ENCODE measurements around the gene CHADL.

CHADL gene

GRCh38 chr22:41284465-41284864 lies 43.7 kb upstream of the CHADL start:
- Histone ChIP-seq H4K20me1 (ENCODE audit: insufficient read depth, low read length) (no peaks in the 10 kb centered on the region), H3K9ac (ENCODE audit: low read length) (no peak overlapping the region), H3K79me2 (ENCODE audit: low read length) (peaks cover 57% of the 10 kb centered on the region), H3F3A (ENCODE audit: insufficient read depth, low read length) (peaks cover 20% of the 10 kb centered on the region), H3K4me1 (ENCODE audit: low read length) (peaks cover 8% of the 10 kb centered on the region), H3K36me3 (replicated peaks; ENCODE audit: insufficient read depth, low read length) (no peaks in the 10 kb centered on the region), H2AFZ (ENCODE audit: low read length) (no peak overlapping the region), H3K27me3 (replicated peaks; ENCODE audit: insufficient read depth, low read length) (no peaks in the 10 kb centered on the region), H3K27ac (ENCODE audit: low read length) (no peak overlapping the region), H3K9me3 (replicated peaks; ENCODE audit: insufficient read depth, low read length) (no peaks in the 10 kb centered on the region), H3K9me2 (replicated peaks; ENCODE audit: insufficient read depth, low read length) (no peaks in the 10 kb centered on the region), H3K4me2 (ENCODE audit: low read depth, low read length) (peak overlapping the region; percentile 68; the same call in 1 of the 2 replicates), H3K4me3 (ENCODE audit: low read length) (no peak overlapping the region)
- no peak for DNase-seq
- no peak for TF ChIP-seq EZH2phosphoT487 (IDR thresholded peaks at IDR 0.05; ENCODE audit: low read length)
- TF ChIP-seq, protein P1, sequence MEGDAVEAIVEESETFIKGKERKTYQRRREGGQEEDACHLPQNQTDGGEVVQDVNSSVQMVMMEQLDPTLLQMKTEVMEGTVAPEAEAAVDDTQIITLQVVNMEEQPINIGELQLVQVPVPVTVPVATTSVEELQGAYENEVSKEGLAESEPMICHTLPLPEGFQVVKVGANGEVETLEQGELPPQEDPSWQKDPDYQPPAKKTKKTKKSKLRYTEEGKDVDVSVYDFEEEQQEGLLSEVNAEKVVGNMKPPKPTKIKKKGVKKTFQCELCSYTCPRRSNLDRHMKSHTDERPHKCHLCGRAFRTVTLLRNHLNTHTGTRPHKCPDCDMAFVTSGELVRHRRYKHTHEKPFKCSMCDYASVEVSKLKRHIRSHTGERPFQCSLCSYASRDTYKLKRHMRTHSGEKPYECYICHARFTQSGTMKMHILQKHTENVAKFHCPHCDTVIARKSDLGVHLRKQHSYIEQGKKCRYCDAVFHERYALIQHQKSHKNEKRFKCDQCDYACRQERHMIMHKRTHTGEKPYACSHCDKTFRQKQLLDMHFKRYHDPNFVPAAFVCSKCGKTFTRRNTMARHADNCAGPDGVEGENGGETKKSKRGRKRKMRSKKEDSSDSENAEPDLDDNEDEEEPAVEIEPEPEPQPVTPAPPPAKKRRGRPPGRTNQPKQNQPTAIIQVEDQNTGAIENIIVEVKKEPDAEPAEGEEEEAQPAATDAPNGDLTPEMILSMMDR (IDR thresholded peaks at IDR 0.05; ENCODE audit: low read length): no peak
- no peak for TF ChIP-seq EZH2 (optimal IDR thresholded peaks at IDR 0.05; ENCODE audit: low read depth, low read length)

- H3K9ac ChIP-seq (ENCODE audit: low read length): no peak overlapping the region
- no peak for DNase-seq
- no peak for TF ChIP-seq EZH2phosphoT487 (IDR thresholded peaks at IDR 0.05; ENCODE audit: low read length)
- TF ChIP-seq EZH2 (optimal IDR thresholded peaks at IDR 0.05; ENCODE audit: low read depth, low read length): no peak
- TF ChIP-seq, protein P1 (IDR thresholded peaks at IDR 0.05; ENCODE audit: low read length): no peak
- 0 out of 2 replicates have a peak, but pooled peaks cover 2% of the 10 kb centered on the region for H3K4me1 ChIP-seq (ENCODE audit: low read length)
- H3K4me3 ChIP-seq (ENCODE audit: low read length): no peak overlapping the region
- H3K9me2 ChIP-seq (replicated peaks; ENCODE audit: insufficient read depth, low read length): no peaks in the 10 kb centered on the region
- H3K9me3 ChIP-seq (replicated peaks; ENCODE audit: insufficient read depth, low read length): no peaks in the 10 kb centered on the region
- no peak overlapping the region for H3K27ac ChIP-seq (ENCODE audit: low read length)
- peaks cover 62% of the 10 kb centered on the region for H3K79me2 ChIP-seq (ENCODE audit: low read length)
- no peaks in the 10 kb centered on the region for H3K27me3 ChIP-seq (replicated peaks; ENCODE audit: insufficient read depth, low read length)
- H3F3A ChIP-seq (ENCODE audit: insufficient read depth, low read length): peaks cover 11% of the 10 kb centered on the region
- H3K36me3 ChIP-seq (replicated peaks; ENCODE audit: insufficient read depth, low read length): peaks cover 6% of the 10 kb centered on the region; the same call in 1 of the 2 replicates
- H4K20me1 ChIP-seq (ENCODE audit: insufficient read depth, low read length): no peaks in the 10 kb centered on the region
- H3K4me2 ChIP-seq (ENCODE audit: low read depth, low read length): no peak overlapping the region
- H2AFZ ChIP-seq (ENCODE audit: low read length): no peak overlapping the region
Observed at GRCh38 chr22:41280854-41281253, 40.1 kb upstream of the CHADL start.

DNA sequence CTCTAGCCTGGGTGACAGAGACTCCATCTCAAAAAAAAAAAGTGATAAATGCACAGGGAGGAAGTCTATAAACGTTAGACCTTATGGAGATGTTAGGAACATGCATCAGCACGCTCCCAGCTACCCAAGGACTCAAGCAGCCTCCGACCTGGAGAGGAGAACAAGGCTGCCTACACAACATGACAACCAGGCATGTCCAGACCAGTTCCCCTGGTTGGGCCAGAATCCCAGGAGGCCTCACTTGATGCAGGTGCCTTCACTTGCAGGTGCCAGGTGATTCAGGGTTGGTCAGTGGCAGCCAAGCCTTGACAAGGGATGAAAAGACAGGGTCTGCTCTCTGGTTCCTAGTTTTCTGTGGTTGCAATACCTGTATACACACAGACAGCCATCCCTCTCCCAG lies 39.3 kb upstream of the CHADL start:
- no peak for DNase-seq
- H3K4me1 ChIP-seq (ENCODE audit: low read length): 0 out of 2 replicates have a peak, but pooled peaks cover 2% of the 10 kb centered on the region
- H3K79me2 ChIP-seq (ENCODE audit: low read length): peaks cover 57% of the 10 kb centered on the region
- H2AFZ ChIP-seq (ENCODE audit: low read length): no peak overlapping the region
- peaks cover 3% of the 10 kb centered on the region; the same call in 1 of the 2 replicates for H3F3A ChIP-seq (ENCODE audit: insufficient read depth, low read length)
- H3K4me3 ChIP-seq (ENCODE audit: low read length): no peak overlapping the region
- no peak overlapping the region for H3K27ac ChIP-seq (ENCODE audit: low read length)
- H3K4me2 ChIP-seq (ENCODE audit: low read depth, low read length): no peak overlapping the region
- no peaks in the 10 kb centered on the region for H3K27me3 ChIP-seq (replicated peaks; ENCODE audit: insufficient read depth, low read length)
- TF ChIP-seq EZH2phosphoT487 (IDR thresholded peaks at IDR 0.05; ENCODE audit: low read length) (no peak), EZH2 (optimal IDR thresholded peaks at IDR 0.05; ENCODE audit: low read depth, low read length) (no peak)
- TF ChIP-seq, protein P1 (IDR thresholded peaks at IDR 0.05; ENCODE audit: low read length): no peak
- H3K9ac ChIP-seq (ENCODE audit: low read length): no peak overlapping the region
- H3K9me3 ChIP-seq (replicated peaks; ENCODE audit: insufficient read depth, low read length): no peaks in the 10 kb centered on the region
- H3K9me2 ChIP-seq (replicated peaks; ENCODE audit: insufficient read depth, low read length): no peaks in the 10 kb centered on the region
- peaks cover 6% of the 10 kb centered on the region; the same call in 1 of the 2 replicates for H3K36me3 ChIP-seq (replicated peaks; ENCODE audit: insufficient read depth, low read length)
- H4K20me1 ChIP-seq (ENCODE audit: insufficient read depth, low read length): no peaks in the 10 kb centered on the region
